H9 (cell line): ENCODE measurements around the gene PIP5KL1. TPM values are rescaled to one million over a fixed set of nuclear protein-coding genes. Genes with fewer than 3 reads are reported as not detected.

Experiments
- DNase-seq: peaks from one replicate; pipeline ENCODE4 v3.0.0-alpha.2; 2017
- H2AFZ ChIP-seq: one replicate; pipeline ENCODE4 v1.6.1; 2013; ENCODE audit warnings: mild to moderate bottlenecking, low read length, control low read depth, moderate library complexity
- H2AK5ac ChIP-seq: 2 replicates; pipeline ENCODE4 v1.6.1; 2013; ENCODE audit warnings: low read length, control low read depth, mixed read lengths; ENCODE audit not compliant: insufficient read length
- H2BK120ac ChIP-seq: one replicate; pipeline ENCODE4 v1.6.1; 2013; ENCODE audit warnings: low read depth, mild to moderate bottlenecking, low read length, control low read depth, inconsistent platforms; ENCODE audit not compliant: poor library complexity, severe bottlenecking
- H2BK12ac ChIP-seq: 2 replicates; pipeline ENCODE4 v1.6.1; 2013; ENCODE audit warnings: low read length, control low read depth, mixed read lengths, low read depth; ENCODE audit not compliant: insufficient read length
- H2BK15ac ChIP-seq: 2 replicates; pipeline ENCODE4 v1.6.1; 2013; ENCODE audit warnings: low read depth, low read length, control low read depth
- H2BK20ac ChIP-seq: one replicate; pipeline ENCODE4 v1.6.1; 2013; ENCODE audit warnings: low read depth, mild to moderate bottlenecking, low read length, control low read depth, inconsistent platforms; ENCODE audit not compliant: poor library complexity, severe bottlenecking
- H2BK5ac ChIP-seq: 2 replicates; pipeline ENCODE4 v1.6.1; 2013; ENCODE audit warnings: low read length, control low read depth, mixed read lengths; ENCODE audit not compliant: insufficient read length
- H3K14ac ChIP-seq: 2 replicates; pipeline ENCODE4 v1.6.1; 2013; ENCODE audit warnings: low read length, control low read depth; ENCODE audit not compliant: insufficient read depth
- H3K18ac ChIP-seq: 2 replicates; pipeline ENCODE4 v1.6.1; 2013; ENCODE audit warnings: low read depth, mild to moderate bottlenecking, mixed read lengths, low read length, control low read depth; ENCODE audit not compliant: insufficient read length
- H3K23ac ChIP-seq: 2 replicates; pipeline ENCODE4 v1.6.1; 2013; ENCODE audit warnings: low read length, control low read depth, mixed read lengths, low read depth; ENCODE audit not compliant: insufficient read length
- H3K23me2 ChIP-seq: 2 replicates; pipeline ENCODE4 v1.6.1; 2013; ENCODE audit warnings: low read depth, mild to moderate bottlenecking, mixed read lengths, low read length, control low read depth; ENCODE audit not compliant: insufficient read length, poor library complexity, severe bottlenecking
- H3K27ac ChIP-seq: 2 replicates; pipeline ENCODE4 v1.5.1; 2013; ENCODE audit warnings: low read length, control low read depth, mixed read lengths, low read depth; ENCODE audit not compliant: insufficient read length
- H3K27me3 ChIP-seq: 2 replicates; pipeline ENCODE4 v1.6.1; 2013; ENCODE audit warnings: low read length, control low read depth, inconsistent platforms; ENCODE audit not compliant: insufficient read depth
- H3K4ac ChIP-seq: 2 replicates; pipeline ENCODE4 v1.6.1; 2013; ENCODE audit warnings: low read depth, mild to moderate bottlenecking, control low read depth, inconsistent platforms, low read length, moderate library complexity
- H3K4me1 ChIP-seq: 2 replicates; pipeline ENCODE4 v1.6.1; 2013; ENCODE audit warnings: low read length, control low read depth, inconsistent platforms; ENCODE audit not compliant: insufficient read depth
- H3K4me2 ChIP-seq: 2 replicates; pipeline ENCODE4 v1.6.1; 2013; ENCODE audit warnings: low read length, control low read depth, mixed read lengths; ENCODE audit not compliant: insufficient read length, insufficient read depth
- H3K56ac ChIP-seq: 2 replicates; pipeline ENCODE4 v1.6.1; 2013; ENCODE audit warnings: low read depth, mild to moderate bottlenecking, mixed read lengths, low read length, control low read depth; ENCODE audit not compliant: insufficient read length
- H3K79me1 ChIP-seq: 2 replicates; pipeline ENCODE4 v1.6.1; 2013; ENCODE audit warnings: low read depth, mild to moderate bottlenecking, moderate library complexity, low read length, control low read depth, inconsistent platforms; ENCODE audit not compliant: insufficient read depth, poor library complexity, severe bottlenecking
- H3K79me2 ChIP-seq: 2 replicates; pipeline ENCODE4 v1.6.1; 2013; ENCODE audit warnings: low read length, control low read depth, inconsistent platforms; ENCODE audit not compliant: insufficient read depth
- H3K9ac ChIP-seq: 2 replicates; pipeline ENCODE4 v1.6.1; 2013; ENCODE audit warnings: low read length, control low read depth, mixed read lengths; ENCODE audit not compliant: insufficient read length; ENCODE audit errors: extremely low read depth
- H3K9me3 ChIP-seq: one replicate; pipeline ENCODE4 v1.6.1; 2013; ENCODE audit warnings: low read depth, low read length, inconsistent platforms; ENCODE audit not compliant: control insufficient read depth
- H3T11ph ChIP-seq: one replicate; pipeline ENCODE4 v1.6.1; 2013; ENCODE audit warnings: mild to moderate bottlenecking, low read length, control low read depth, inconsistent platforms
- H4K20me1 ChIP-seq: one replicate; pipeline ENCODE4 v1.6.1; 2013; ENCODE audit not compliant: control insufficient read depth, insufficient read length, insufficient read depth
- H4K5ac ChIP-seq: 2 replicates; pipeline ENCODE4 v1.6.1; 2013; ENCODE audit warnings: low read depth, mild to moderate bottlenecking, mixed read lengths, low read length, control low read depth; ENCODE audit not compliant: insufficient read length
- H4K8ac ChIP-seq: replicated peaks from 2 replicates; pipeline ENCODE4 v1.6.1; 2013; ENCODE audit warnings: low read length, control low read depth, mixed read lengths, low read depth; ENCODE audit not compliant: insufficient read length
- H4K91ac ChIP-seq: 2 replicates; pipeline ENCODE4 v1.6.1; 2013; ENCODE audit warnings: low read depth, mild to moderate bottlenecking, moderate library complexity, mixed read lengths, low read length, control low read depth; ENCODE audit not compliant: insufficient read length
- H3K27ac Mint-ChIP-seq, 3 experiments: 2 replicates in 2 of 3; 3 replicates in 1 of 3; pipeline ENCODE4 v1.8.0; 2020 to 2021; ENCODE audit warnings: mixed read lengths in 3 of 3, mild to moderate bottlenecking in 1 of 3, moderate library complexity in 1 of 3
- H3K27me3 Mint-ChIP-seq: 2 replicates; pipeline ENCODE4 v1.8.0; 2021; ENCODE audit warnings: low read depth, mild to moderate bottlenecking, moderate library complexity, mixed read lengths
- H3K36me3 Mint-ChIP-seq, 3 experiments: 2 replicates in 2 of 3; 3 replicates in 1 of 3; pipeline ENCODE4 v1.8.0; 2020 to 2021; ENCODE audit warnings: low read depth in 3 of 3, mixed read lengths in 3 of 3; ENCODE audit not compliant: insufficient read depth in 1 of 3
- H3K4me1 Mint-ChIP-seq, 2 experiments: 2 replicates each; pipeline ENCODE4 v1.8.0; 2020; ENCODE audit warnings: mixed read lengths in 2 of 2
- H3K4me3 Mint-ChIP-seq, 2 experiments: 2 replicates in 1 of 2; 3 replicates in 1 of 2; pipeline ENCODE4 v1.8.0; 2020 to 2021; ENCODE audit warnings: mild to moderate bottlenecking in 2 of 2, mixed read lengths in 2 of 2, moderate library complexity in 1 of 2
- H3K9me3 Mint-ChIP-seq, 2 experiments: 2 replicates in 1 of 2; 3 replicates in 1 of 2; pipeline ENCODE4 v1.8.0; 2020; ENCODE audit warnings: mild to moderate bottlenecking in 2 of 2, mixed read lengths in 2 of 2, moderate library complexity in 1 of 2
- WGBS: extraction: QIAGEN DNeasy Blood & Tissue Kit; methylation state at CpG from one replicate; pipeline ENCODE4 v1.1.7; 2013; ENCODE audit warnings: missing lambda C conversion rate, low lambda C conversion rate, mixed read lengths; ENCODE audit not compliant: insufficient read length; ENCODE audit errors: extremely low coverage; 5-methylcytosine and 5-hydroxymethylcytosine counted together
- total RNA-seq: library from RNA; stranded (reverse); gene quantifications from 2 replicates; pipeline ENCODE4 v1.2.1, GENCODE V29; 2021
- TF ChIP-seq, protein P1 (sequence below): fragments of 200-600 bp; sonication (generic); conservative IDR thresholded peaks from 3 replicates; pipeline ENCODE4 v1.8.0; 2021; ENCODE audit warnings: antibody characterized with exemption, mild to moderate bottlenecking

The PIP5KL1 gene
- total RNA-seq, 1 experiment from 2014 or later = 11.6 TPM

DNA sequence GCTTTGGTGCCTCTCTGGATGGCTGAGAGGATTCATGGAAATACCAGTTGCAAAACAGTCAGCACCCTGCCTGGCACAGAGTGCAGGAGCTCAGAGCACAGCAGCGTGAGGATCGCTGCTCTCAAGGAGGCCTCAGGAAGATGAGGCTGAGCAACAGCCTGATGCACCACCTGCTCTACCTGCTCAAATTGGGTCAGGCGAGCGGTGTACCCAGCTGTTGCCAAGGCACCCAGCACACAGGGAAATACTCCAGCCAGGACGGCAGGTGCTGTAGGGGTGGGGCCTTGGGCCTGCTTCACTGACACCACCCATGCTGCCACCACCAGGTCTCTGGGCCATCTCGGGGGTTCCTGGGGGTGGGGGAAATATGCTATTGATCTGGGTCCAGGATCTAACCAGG lies 45.9 kb upstream of the PIP5KL1 start:
- Mint-ChIP-seq H3K4me1 (peaks cover 57 to 65% of the 10 kb centered on the region in 2 experiments), H3K27ac (no peak overlapping the region), H3K4me3 (no peak overlapping the region; a peak in 2 of 5 replicates), H3K9me3 (no peaks in the 10 kb centered on the region; a peak in 1 of 5 replicates), H3K36me3 (peaks cover 0 to 8% (median 0%) of the 10 kb centered on the region in 3 experiments; a peak in 1 of 7 replicates), H3K27me3 (no peaks in the 10 kb centered on the region; the same call in 1 of the 2 replicates)
- Histone ChIP-seq H3K4me1 (peaks cover 11% of the 10 kb centered on the region), H2BK15ac (no peak overlapping the region), H4K20me1 (peaks cover 3% of the 10 kb centered on the region), H3T11ph (no peak overlapping the region), H2BK20ac (no peak overlapping the region), H2BK5ac (no peak overlapping the region), H2AK5ac (no peak overlapping the region), H2BK12ac (no peak overlapping the region), H3K23ac (no peak overlapping the region), H3K27me3 (no peaks in the 10 kb centered on the region), H3K4me2 (no peak overlapping the region), H2AFZ (no peak overlapping the region), H3K18ac (no peak overlapping the region), H3K9me3 (no peaks in the 10 kb centered on the region), H4K91ac (no peak overlapping the region), H2BK120ac (no peak overlapping the region), H3K14ac (0 out of 2 replicates have a peak overlapping the region, but pooled peaks have one; percentile 9), H3K56ac (no peak overlapping the region), H3K27ac (no peak overlapping the region), H3K23me2 (peaks cover 19% of the 10 kb centered on the region), H3K9ac (no peak overlapping the region), H3K79me2 (peaks cover 50% of the 10 kb centered on the region; the same call in 1 of the 2 replicates), H3K4ac (no peak overlapping the region), H3K79me1 (peaks cover 9% of the 10 kb centered on the region), H4K8ac (no peak overlapping the region), H4K5ac (no peak overlapping the region)
- no CpG with 5 or more reads among the region's 6 CpGs for WGBS
- DNase-seq = no peak
- TF ChIP-seq, protein P1, sequence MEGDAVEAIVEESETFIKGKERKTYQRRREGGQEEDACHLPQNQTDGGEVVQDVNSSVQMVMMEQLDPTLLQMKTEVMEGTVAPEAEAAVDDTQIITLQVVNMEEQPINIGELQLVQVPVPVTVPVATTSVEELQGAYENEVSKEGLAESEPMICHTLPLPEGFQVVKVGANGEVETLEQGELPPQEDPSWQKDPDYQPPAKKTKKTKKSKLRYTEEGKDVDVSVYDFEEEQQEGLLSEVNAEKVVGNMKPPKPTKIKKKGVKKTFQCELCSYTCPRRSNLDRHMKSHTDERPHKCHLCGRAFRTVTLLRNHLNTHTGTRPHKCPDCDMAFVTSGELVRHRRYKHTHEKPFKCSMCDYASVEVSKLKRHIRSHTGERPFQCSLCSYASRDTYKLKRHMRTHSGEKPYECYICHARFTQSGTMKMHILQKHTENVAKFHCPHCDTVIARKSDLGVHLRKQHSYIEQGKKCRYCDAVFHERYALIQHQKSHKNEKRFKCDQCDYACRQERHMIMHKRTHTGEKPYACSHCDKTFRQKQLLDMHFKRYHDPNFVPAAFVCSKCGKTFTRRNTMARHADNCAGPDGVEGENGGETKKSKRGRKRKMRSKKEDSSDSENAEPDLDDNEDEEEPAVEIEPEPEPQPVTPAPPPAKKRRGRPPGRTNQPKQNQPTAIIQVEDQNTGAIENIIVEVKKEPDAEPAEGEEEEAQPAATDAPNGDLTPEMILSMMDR = no peak
